ENCODE results near the gene DCDC2C.
"Not testable (repeated sequence)": the region's sequence is repeated elsewhere in the genome, so short reads cannot be mapped to it uniquely, and the experiment has no call there.

DCDC2C gene

DNA sequence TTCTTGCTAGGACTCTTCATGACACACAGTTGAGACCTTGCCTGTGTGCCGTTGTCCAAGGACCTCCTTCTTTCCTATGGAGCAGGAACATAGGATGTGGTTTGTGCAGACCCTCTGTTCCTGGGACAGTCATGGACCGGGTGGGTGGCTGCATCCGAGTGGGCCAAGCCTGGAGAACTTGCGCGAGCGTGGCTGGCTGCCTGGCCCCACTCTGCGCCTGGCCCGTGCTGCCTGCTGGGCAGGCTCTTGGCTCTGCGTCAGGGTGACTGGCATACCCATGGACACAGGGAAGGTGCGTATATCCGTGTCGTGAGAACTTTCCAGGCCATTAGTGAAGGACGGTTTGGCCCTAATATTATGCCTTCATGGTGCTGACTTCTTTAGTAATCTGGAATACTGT, 68.2 kb downstream of the DCDC2C start:
- DNase-seq (ENCODE audit: low read depth), result no peak

DNA sequence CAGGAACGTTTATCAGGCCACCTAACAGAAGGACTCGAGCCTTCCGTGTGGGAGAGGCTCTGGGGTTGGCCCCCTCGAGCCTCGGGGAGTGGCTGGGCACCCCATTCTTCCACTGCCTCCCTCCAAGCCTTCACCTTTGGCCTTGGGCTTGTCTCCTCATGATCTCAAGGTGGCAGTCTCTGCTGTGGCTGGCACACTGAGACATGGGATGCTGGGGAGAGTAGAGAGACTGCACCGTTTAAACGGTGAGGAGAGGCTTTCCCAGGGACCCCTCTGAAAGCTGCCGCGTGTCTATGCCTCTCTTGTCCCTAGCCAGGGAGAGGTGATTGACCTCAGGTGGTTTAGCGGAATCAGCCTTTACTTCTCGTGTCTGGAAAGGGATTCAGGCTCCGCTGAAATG, 71.0 kb downstream of the DCDC2C start:
- DNase-seq (ENCODE audit: low read depth), result no peak

DNA sequence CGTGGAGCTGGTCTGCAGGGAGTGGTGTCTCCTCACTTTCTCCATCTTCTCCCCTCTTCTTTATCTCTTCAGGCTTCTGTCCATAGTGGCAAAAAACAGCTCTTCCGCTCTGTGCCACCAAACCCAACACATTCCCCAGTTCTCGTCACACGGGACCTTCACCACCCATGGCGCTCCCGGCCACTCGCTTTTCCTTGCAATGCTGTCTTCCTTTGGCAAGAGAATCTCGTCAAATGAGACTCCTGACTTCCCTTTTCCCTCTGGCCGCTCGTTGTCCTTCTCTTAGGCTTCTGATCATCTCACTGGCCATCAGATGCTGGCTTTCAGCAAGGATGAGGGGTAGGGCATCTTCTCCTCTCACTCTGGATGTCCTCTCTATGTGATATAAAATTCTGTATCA, 72.9 kb downstream of the DCDC2C start:
- DNase-seq (ENCODE audit: low read depth), result no peak

DNA sequence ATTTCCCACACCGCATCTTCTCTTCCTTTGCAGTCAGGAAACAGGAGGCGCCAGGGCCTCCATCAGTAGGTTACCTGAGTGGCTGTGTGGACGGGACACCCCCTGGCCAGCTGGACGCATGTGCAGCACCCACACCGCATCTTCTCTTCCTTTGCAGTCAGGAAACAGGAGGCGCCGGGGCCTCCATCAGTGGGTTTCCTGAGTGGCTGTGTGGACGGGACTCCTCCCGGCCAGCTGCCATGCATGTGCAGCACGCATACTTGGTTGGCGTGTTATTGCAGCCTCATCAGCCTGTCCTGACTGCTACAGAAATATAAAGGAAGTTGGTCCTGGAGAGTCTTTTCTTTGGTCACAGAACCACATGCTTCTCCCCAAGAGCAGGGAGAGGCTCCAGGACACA, 74.6 kb downstream of the DCDC2C start:
- no peak for DNase-seq (ENCODE audit: low read depth)

DNA sequence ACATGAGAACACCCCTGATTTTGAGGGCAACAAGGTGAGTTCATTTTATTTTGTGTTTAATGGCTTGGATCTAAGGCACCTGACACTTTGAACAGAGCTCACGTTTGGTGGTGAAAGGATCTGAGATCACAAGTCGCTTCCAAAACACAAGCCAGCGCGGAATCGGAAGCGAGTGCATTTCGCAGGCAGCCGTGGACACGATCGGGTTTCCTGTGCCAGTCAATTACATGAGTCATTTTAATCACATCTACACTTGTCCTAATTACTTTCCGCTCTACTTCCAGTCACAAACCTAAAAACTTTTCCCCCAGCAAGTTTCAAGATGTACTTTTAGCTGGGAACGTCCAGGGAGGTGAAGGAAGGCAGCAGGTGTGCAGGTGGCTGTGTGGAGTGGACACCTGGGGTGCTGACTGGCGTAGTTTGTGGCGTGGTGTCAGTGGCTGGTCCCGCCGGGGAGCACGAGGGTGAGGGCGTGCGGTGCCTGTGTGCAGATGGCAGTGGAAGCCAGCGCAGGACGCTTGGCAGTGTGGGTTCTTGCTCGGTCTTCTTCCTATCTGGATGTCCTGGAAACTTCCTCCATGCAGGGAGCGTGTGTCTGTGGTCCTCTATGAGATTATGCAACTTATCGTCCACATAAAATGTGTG, 75.6 kb downstream of the DCDC2C start:
- DNase-seq (ENCODE audit: low read depth), result no peak

DNA sequence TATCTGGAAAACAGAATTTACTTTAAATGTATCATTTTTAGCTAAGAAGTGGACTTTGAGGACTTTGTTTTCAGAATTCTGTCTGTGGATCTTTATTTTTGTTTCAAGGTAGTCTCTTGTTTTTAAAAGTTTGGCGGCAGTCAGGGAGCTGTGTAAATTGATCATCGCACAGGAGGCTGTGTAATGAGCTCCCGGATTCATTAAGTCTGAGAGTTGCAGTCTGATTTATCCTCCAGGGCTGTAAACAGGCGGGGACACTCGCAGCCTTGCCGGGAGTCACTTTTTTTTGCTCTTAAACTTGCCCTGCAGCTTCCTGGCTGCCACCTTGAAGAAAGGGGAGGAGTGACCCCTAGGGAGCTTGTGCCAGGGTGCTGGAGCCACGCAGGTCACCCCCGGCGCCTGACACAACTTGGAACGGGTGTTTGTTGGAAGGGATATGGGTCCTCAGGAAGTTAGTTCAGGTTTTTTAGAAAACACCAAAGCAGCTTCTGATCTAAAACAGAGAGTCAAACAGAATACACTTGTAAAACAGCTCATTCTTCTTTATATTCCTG, 76.2 kb downstream of the DCDC2C start:
- DNase-seq (ENCODE audit: low read depth), result no peak

DNA sequence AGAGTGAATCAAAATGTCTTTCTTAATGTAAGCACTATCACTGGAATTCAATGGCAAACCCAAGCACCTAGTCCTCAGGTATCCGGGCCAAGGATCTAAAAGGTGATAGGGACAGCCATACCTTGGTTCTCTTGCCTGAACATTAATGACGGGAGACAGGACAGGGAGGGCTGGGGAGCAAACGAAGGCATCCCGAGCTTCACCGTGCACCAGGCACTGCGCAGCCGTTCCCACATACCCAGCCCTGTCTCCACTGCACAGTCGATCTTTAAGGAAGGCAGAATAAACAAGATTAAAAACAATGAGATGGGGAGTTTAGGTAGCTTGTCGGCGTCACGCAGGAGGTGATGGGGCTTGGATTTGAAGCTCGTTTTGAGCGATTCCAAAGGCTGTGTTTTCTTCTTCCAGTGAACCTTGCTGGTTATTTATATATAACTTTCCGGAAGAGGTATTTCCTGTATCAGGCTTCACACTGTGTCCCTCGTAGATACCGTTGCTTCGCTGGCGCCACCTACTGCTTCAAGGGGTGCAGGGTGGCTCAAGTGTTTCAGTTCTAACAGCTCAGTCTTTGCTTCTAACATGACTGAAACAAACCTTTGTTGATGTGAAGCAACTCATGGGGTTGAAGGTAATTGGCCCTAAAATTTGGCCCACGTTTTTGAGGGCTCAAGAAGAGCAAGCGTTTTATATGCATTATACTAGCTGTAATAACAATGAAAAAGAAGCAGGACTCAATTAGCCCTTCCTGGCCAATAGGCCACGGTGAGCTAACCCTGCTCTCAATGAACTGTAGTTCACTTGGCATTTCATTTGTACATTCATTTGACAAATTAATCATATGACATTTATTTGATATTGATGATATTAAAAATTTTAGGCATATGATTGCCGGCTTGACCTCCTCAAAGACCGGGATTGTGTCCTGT, 77.4 kb downstream of the DCDC2C start:
- peak; percentile 82 for DNase-seq (ENCODE audit: low read depth)

DNA sequence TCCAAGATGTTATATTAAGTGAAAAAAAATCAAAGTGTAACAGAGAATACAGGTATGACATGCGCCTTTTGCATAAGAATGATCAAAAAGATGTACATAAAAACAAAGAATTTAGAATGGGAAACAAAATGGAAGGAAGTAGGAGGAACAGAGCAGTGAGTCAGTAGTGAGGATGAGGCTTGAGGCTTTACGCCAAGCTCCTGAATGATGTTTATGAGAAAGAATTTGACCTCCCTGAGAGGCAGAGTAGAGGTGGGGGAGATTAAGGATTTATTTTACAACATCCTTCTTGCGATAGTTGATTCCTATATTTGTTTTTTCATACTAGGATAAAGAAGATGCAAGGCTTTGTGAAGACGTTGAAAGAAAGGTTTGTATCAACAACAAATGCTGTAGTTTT, 81.4 kb downstream of the DCDC2C start:
- peak; percentile 88 for DNase-seq (ENCODE audit: low read depth)

DNA sequence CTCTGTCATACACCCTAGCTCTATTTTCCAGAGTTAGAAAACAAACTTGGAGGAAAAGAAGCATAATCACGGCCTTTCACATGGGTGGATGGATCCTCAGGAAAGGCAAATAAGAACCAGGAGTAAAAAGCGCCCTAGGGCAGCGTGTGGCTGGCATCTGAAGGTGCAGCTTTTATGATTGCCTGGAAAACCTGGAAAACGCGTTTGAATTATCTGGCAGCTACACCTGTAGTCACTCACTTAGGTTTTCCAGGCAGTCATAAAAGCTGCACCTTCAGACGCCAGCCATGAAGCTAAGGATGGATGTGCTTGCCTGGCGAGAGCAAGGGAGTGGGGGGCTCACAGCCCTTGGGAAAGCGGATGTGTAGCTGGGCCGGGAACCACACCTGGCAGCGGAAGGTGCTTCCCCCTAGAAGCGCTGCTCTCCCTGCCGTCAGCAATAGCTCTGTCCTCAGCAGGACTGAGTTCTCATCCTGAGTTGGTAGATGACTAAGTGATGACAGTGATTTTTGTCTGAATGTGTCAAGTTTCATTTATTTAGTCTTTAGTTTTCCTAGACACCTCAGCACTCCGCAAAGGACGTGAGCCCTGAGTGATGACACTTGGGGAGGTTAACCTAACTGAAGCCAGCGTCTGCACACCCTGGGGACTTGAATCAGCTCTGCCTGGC, 82.0 kb downstream of the DCDC2C start:
- peak; percentile 73 for DNase-seq (ENCODE audit: low read depth)

DNA sequence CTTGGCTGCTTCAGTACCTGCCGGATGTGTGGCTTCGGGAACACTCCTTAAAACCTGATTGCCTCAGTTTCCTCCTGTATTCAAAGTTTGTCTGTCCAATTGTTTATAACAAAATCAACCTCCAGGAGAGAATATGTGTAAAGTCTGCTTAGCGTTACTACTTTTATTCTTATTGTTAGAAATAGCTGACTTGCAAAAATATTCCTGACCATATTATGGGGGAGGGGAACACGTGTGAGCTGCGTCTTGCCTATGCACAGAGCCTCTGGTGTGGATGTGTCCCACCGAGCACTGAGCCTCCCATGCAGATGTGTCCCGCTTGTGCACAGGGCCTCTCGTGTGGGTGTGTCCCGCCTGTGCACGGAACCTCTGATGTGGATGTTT, 82.5 kb downstream of the DCDC2C start:
- no peak for DNase-seq (ENCODE audit: low read depth)

DNA sequence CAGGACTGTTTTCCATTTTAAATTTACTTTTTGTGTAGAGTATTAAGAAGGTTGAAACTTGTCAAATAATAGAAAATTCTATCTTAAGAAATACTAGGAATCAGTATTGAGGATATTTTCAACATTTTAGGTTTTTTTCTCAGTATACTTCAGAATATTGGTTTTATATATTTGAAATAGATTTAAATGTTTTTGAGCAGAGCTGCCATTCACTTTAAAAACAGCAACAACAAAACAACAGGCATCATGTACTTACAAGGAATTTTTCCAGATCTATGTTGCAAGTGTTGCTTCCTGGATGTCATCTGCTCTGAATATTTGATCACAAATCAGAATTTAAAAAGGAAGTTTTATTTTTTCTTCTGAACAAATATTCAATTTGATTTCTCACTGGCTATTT, 84.4 kb downstream of the DCDC2C start:
- no peak for DNase-seq (ENCODE audit: low read depth)

DNA sequence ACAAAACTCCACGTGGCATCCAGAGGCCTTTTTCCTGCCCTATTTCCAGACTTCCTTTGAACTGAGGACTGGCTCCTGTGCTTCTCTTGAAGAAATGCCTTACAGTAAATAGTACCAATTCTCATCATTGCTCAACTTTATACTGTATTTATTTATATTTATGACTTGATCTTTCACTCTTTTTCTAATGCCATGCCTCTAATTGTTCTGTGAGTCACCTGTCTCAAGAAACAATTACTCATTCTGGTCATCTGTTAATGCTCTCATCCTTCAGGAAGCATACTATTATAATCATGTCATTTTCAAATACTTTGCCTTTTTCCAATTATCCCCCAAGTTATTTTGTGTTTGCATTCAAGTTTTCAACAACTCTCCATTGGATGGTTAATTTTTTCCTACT, 85.9 kb downstream of the DCDC2C start:
- peak; percentile 58 for DNase-seq (ENCODE audit: low read depth)

DNA sequence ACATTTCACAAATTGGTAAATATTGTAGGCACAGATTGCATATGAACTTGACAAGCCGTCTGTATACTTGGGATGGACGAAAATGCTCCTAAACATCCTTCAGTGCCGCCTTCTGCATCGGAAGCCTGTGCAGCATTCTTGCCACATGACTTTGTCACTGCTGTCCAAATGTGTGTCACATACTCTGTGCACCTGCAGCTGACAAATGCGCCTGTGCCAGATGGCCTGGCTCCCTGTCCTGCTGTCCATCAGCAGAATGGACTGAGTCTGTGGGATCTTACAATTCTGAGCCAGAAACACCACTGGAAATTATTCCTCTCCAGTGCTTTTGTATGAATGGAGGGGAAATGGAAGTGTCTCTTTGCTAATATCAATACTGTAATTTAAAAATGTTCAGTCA, 89.9 kb downstream of the DCDC2C start:
- no peak for DNase-seq (ENCODE audit: low read depth)

DNA sequence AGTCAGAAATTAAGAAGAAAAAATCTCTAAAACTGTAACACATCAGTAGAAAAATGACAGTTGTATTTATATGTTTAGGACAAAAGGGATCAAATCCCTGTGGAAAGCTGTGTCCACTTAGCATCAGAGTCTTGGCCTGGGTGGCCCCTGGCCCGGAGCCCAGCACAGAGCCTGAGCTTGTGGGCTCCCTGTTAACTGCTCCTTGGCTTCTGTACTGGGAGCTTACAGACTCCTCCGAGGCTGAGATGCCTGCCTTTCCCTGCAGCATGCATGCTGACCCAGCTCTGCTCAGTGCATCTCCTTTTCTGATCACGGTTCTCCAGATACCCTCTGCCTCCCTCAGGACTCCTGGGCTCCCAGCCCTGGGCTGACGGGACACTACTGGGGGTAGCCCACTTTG, 98.1 kb downstream of the DCDC2C start:
- DNase-seq (ENCODE audit: low read depth), result no peak

DNA sequence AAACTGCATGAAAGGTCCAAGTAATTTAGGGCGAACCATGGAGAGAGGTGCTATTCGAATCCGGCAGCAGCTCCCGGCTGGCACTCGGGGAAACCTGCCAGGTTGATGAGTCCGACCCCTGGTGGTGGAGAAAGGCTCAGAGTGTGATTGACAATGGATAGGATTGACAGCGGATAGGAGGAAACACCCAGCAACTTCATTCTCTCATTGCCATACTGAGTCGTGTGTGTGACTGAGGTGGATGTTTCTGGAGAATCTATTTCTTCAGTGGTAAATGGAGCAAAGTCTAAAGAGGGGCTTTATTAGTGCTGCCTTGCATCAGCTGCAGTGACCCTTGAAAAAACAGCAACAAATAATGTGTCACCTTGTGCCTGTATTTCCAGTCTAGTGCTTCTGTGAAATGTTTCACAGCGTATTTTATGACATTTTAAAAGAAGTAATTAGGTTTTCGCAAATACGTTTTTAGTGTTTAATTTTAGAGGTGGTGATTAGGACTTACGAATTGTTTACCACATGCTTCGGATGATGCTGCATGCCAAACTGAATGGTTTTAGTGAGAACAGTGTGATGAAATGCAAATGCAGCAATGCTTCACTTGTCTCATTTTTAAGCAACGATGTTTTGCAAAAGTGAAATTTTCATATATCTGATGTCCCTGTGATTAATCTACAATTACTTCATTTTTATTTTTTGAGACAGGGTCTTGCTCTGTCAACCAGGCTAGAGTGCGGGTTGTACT, 102.0 kb downstream of the DCDC2C start:
- peak; percentile 21 for DNase-seq (ENCODE audit: low read depth)

DNA sequence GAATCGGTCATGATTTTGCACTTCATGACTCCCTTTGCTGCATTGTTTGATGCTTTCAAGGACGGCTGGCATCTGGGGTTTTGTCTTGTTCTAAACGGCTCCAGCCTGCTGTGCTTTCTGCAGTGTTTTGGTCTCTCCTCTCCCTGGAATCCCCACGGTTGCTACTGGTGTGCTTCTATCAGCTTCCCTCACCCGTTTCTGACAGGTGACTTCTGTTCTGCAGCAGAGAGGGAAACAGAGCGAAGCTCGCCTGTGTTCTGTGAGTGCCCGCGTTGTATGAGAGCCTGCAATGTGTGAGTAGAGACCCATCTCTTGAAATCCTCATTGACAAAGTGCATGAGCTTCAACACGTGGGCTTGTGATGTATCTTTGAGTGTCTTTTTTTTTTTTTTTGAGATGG, 102.8 kb downstream of the DCDC2C start:
- DNase-seq (ENCODE audit: low read depth), result no peak

DNA sequence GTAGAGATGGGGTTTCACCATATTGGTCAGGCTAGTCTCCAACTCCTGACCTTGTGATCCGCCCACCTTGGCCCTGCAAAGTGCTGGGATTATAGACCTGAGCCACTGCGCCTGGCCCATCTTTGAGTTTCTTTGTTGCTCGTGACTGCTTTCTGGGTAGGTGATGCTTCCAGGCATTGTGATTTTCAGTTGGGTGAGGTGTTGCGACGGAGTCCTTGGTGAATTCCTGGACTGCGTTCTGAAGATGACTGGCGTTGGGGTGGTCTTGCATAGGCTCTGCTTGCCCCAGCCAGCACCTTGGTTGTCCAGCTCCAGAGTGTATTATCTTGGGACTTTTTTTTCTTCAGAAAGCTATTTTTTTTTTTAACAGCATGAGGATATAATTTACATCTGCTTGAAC, 103.4 kb downstream of the DCDC2C start:
- no peak for DNase-seq (ENCODE audit: low read depth)

DNA sequence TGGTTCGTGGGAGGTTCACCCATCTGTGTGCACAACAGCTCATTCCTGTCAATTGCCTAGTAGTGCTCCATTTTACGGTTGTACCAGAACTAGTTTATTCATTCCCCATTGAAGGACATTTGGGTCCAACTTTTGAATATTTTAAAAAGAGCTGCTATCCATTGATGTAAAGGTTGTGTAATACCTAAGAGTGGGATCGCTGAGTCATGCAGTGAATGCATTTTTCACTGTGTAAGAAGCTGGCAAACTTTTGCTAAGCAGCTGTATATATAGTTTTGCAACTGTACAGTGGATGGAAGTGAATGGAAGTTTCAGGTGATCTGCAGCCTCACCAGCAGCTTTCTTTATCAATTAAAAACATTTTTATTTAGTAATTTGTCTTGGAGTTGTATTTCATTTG, 104.5 kb downstream of the DCDC2C start:
- DNase-seq (ENCODE audit: low read depth), result peak; percentile 87

DNA sequence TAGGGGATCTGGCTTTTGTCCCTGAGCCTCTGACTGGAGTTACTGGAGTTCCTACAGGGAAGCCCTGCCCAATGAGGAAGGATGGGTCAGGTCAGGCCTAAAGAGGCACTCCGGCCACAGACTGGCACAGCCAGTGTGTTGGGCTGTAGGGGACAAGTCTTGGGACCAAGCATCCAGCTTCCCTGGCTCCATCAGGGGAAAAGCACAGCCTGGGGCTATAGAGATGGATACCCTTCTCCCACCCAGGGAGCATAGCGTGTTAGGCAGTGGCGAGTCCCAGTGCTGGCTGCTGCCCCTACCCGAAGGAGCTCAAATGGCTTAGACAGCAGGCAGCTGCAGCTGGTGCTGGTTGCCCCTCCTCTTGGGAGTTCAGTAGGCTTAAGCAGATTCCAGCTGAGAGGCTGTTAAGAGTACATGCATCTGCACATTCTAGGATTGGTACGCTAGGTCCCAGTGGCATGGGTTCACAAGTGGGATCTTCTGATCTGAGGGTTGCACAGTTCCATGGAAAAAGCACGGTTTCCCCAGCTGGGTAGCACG, 111.4 kb downstream of the DCDC2C start:
- no peak for DNase-seq (ENCODE audit: low read depth)

DNA sequence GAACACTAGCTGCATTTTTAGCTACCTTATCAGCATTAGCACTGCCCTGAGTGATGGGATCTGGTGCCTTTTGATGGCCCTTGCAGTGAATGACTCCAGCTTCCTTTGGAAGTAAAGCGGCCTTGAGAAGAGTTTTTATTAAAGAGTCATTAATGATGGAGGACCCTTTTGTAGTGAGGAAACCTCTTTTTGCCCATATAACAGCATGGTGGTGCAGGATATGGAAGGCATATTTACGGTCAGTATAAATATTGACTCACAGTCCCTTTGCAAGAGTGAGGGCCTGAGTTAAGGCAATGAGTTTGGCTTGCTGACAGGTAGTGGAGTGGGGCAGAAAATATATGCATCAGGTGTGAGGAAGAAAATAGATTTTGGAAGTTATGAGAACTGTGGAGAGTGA, 113.8 kb downstream of the DCDC2C start:
- not testable (repeated sequence) for DNase-seq (ENCODE audit: low read depth)

DNA sequence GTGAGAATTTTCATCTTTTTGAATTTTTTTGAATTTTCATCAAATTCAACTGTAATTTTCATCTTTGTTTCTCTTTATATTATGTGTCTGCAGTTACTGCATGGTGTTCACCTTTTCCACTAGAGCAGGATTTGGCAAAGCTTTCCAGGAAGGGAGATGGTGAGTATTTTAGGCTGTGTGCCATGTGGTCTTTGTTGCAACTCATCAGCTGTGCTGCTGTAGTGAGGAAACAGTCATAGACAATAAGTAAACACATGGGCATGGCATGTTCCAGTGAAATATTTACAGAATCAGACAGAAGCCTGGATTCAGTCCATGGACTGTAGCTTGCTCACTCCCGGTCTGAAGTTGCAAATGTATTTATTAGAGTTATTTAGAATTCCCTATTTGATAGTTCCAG, 120.4 kb downstream of the DCDC2C start:
- DNase-seq (ENCODE audit: low read depth), result peak; percentile 82

All from iris pigment epithelial cell (primary cell).